GM12874 (cell line): Measurements from ENCODE around the gene SLC4A11.

Experiments used
- TF ChIP-seq, protein P1 (sequence below): IDR thresholded peaks from 2 replicates; pipeline ENCODE4 v1.5.1; 2011; ENCODE audit warnings: low read depth, mild to moderate bottlenecking, control low read depth, low read length, moderate library complexity; ENCODE audit not compliant: insufficient read depth

The SLC4A11 gene

DNA sequence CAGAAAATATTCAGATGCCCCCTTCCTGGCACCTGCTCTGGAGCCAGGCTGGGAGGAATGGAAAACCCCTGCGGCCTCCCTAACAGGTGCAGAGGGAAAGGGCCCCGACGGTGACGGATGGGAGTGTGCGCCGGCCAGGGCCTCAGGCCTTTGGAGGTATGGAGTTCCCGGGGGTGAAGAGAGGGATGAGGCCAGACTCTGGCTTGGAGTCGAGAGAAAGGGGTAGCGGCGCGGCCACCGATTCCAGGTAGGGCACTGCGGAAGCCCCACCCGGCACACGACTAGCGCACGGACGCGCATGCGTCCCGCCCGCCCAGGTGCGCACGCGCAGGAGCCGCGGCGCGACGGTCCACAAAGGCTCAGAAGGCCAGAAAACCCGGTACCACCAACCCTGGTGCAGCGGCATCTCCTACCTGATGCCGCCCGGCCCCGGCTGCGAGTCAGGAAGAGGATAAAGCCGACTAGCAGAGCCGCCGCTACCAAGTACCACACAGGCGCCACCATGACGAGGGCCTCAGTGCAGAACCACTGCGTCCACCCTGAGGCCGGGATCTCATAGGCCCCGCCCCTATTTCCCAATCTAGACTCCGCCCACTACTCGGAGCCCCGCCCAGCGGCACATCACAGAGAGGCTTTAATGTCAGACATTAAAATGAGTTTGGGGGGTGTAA is 34.7 kb downstream of the SLC4A11 start, which contains the start of gene DDRGK1:
TSS of gene DDRGK1 (minus strand) at position 559 of the 671 bp plus-strand sequence. CDS start at position 504, 55 bp downstream.
- TF ChIP-seq, protein P1, sequence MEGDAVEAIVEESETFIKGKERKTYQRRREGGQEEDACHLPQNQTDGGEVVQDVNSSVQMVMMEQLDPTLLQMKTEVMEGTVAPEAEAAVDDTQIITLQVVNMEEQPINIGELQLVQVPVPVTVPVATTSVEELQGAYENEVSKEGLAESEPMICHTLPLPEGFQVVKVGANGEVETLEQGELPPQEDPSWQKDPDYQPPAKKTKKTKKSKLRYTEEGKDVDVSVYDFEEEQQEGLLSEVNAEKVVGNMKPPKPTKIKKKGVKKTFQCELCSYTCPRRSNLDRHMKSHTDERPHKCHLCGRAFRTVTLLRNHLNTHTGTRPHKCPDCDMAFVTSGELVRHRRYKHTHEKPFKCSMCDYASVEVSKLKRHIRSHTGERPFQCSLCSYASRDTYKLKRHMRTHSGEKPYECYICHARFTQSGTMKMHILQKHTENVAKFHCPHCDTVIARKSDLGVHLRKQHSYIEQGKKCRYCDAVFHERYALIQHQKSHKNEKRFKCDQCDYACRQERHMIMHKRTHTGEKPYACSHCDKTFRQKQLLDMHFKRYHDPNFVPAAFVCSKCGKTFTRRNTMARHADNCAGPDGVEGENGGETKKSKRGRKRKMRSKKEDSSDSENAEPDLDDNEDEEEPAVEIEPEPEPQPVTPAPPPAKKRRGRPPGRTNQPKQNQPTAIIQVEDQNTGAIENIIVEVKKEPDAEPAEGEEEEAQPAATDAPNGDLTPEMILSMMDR: no peak

DNA sequence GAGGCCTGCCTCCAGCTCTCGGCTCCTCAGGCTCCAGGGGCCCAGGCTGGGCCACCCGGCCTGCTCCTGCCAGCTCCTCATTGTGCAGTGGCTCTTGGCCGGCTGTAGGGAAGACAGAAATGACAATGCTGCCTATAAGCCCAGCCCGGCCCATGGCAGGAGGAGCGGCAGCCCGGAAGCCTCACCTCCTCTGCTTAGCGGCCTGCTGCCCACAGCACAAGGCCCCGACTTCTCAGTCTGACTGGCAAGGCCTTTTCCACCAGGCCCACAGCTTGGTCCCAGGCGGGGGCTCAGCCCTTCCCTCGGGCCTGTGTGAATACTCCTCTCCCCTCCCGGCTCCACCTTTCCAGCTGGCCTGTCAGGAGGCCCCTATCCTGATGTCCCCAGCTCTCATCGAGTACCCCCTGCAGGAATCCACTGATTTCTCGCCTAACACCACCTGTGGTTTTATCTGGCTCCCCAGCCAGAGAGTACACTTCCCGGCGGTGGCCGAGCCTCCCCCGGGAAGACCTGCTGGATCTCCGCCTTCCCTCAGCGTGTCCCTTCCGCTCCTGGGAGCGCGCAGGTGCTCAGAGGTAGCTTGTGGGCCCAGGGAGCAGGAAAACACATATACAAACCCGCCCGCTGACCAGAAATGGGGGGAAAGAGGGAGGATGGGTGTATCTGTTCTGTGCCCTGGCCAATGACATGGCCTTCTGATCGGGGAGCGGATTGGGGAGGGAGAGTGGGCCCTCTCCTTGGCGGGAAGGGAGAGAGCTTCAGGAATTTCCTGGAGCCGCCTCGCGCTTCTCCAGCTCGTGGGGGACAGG is 35.5 kb downstream of the SLC4A11 start:
- TF ChIP-seq, protein P1: no peak

DNA sequence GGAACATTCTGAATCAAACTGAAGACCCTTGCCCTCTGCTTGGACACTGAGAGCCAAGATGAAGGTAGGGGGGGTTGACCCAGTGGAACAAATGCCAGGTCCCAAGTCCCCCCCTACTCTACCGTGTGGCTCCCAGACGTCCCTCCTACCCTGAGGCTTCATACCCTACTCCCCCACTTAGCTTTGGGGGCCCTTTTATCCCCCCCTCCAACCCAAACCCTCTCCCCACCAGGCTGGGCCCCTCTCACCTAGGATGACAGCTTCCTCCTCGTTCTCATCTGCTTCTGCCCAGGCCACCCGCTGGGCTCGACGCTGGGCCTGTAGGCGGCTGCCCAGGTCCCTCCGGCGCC is 36.0 kb downstream of the SLC4A11 start:
- TF ChIP-seq, protein P1: no peak

DNA sequence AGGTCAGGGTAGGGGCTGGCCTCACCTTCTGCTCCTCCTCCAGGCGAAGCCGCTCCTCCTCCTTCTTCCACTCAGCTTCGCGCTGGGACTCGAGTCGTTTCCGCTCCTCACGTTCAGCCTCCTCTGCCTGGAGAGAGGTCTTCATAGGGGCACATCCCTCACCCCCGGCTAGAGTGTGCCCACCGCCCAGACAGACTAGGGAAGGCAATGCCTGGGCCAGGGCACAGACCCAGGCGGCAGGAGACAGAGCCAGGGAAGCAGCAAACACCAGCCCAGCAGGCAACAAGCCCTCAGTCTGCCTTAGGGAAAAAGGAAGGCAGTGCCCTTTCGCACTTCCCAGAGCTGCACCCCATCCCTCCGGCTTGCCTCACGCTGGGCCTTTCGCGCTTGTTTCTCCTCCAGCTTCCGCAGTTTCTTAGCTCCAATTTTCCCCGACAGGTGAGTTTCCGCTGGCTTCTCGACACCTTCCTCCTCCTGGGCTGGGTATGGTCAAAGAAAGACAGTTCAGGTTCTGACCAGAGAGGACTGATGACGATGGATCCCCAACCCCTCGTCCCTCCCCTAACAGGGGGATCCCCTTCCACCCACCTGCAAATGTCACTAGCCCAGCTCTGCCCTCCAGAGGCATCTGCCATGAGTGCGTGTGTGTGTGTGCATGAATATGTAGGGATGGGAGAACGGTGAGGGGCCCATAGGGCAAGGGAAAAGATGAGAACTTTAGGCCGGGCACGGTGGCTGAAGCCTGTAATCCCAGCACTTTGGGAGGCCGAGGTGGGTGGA is 38.8 kb downstream of the SLC4A11 start:
- TF ChIP-seq, protein P1: no peak

DNA sequence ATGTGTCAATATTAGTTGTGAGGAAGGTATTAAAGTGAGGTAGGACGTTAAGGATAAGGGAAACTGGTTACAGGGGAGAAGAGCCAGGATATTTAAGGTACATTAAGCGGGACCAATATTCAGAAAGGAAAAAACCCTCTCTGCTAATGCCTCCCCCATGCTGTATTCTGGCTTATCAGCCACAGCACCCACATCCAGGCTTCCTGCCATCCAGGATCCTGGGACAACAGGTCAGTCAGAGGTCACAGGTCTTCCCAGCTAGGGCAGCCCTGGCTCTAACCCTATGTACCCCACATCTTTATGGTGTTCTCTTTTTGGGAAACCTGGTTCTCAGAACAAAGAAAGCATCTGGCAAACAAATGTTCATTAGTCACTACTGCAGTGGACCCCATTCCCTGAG is 39.8 kb downstream of the SLC4A11 start:
- TF ChIP-seq, protein P1: no peak

DNA sequence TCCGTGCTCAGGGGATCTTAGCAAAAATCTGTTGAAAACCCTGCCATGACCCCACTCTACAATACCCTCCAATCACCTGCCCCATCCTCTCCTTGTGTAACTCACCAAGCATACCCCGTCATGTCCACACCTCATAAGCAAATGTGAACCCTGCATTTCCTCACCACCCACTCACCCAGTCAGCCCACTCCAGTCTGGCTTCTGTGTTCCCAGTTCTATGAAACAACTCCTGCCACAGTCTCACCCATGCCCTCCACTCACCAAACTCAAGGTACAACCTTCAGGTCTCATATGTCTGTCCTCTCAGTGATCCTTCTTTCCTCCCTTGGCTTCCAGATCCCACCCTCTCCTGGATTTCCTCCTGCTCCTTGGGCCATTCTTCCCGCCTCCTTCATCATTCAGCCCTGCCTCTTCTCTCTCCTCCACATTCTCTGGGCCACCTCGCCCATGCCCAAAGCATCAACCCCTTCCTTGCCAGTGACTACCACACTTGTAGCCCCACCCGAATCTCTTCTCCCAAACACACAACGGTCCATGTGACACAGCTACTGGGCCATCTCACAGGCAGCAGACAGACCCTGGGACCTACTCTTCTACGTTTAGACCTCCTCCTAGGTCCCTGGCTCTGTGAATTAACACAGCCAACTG is 43.3 kb downstream of the SLC4A11 start:
- TF ChIP-seq, protein P1: no peak

DNA sequence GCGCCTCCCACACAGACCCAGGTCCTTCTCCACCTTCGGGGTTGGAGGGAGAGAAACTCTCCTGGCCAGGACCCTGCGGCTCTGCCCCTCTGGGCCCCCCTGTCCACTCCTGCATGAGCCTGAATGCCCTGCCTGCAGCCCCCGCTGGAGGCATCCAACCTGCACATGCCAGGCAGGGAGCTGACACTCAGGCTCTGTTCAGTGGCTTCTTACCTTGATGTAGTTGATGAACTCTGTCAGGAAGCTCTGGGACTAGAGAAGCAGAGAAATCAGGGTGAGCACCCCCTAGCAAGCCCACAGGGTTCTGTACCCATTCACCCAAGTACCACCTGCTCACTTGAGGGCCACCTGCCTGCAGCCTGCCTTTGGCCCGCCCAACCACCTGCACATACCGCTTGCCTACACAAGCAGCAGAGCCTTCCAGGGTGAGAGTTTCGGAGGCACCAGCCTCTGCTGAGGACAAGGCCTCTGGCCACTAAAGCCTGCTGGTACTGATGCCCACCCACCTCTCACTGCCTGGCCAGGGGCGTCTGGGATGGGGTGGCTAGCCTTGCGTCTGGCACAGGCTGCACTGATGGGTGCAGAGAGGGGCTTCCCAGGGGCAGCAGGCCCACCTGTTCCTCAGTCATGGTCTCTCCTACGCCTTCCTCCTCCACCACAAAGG is 44.2 kb downstream of the SLC4A11 start:
- TF ChIP-seq, protein P1: no peak
